ENCODE results near the gene SCUBE1. TPM values are rescaled to one million over a fixed set of nuclear protein-coding genes. Genes with fewer than 3 reads are reported as not detected.

The SCUBE1 gene
- total RNA-seq, 1 experiment from 2014 or later: 28.9 TPM

DNA sequence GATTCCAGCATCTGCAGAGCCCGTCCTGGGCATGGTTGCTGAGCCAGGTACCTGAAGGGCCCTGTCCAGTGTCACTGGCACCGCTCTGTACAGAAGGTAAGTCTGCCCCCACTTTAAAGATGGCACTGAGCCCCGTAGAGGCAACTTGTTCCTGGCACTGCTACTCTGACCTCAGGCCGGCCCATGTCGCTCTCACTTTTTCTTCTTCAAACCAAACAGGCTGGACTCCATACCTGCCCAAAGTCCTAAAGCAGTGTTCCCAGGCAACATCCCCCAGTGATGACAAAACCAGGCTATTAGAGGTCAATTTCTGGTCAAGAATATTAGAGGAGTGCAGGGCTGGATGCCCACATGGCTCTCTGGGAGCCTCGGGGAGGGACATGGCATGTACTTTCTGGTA, 109.6 kb downstream of the SCUBE1 start:
- in situ Hi-C loops (cut with HindIII; ENCODE audit: low sequenced_read_pairs): no loop called here
- DNase-seq (ENCODE audit: low spot score): no peak

DNA sequence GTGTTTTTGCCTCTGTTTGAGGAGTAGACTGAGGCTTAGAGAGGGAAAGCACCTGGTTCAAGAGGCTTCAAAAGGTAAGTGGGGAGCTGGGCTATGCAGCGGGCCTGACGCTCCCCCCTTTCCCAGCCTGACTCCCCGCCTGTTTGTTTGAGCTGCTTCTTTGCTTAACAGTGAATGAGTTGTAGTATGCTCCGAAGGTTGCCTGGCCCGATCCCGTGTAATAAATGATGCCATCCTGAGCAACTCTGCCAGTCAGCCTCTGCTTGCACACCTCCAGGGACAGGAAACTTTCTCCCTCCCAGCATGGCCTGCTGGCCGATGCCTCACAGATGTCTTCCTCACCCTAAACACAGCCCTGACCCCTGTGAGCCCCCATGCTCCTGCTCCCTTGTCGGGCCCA, 110.7 kb downstream of the SCUBE1 start:
- in situ Hi-C loops (cut with HindIII; ENCODE audit: low sequenced_read_pairs): no loop called here
- DNase-seq (ENCODE audit: low spot score): no peak

DNA sequence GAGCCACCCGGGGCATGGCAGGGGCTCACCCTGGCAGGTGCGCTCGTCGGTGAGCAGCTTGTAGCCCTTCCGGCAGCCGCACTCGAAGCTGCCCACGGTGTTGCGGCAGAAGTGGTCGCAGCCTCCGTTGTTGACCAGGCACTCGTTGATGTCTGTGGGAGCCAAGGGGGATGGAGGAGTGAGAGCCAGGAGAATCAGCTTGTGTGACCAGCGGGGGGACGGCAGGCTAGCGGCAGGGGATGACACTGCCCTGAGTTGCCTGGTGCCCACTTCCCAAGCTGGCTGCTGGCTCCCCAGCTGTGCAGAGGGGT, 111.5 kb downstream of the SCUBE1 start:
- DNase-seq (ENCODE audit: low spot score): no peak
- in situ Hi-C loops (cut with HindIII; ENCODE audit: low sequenced_read_pairs): no loop called here

DNA sequence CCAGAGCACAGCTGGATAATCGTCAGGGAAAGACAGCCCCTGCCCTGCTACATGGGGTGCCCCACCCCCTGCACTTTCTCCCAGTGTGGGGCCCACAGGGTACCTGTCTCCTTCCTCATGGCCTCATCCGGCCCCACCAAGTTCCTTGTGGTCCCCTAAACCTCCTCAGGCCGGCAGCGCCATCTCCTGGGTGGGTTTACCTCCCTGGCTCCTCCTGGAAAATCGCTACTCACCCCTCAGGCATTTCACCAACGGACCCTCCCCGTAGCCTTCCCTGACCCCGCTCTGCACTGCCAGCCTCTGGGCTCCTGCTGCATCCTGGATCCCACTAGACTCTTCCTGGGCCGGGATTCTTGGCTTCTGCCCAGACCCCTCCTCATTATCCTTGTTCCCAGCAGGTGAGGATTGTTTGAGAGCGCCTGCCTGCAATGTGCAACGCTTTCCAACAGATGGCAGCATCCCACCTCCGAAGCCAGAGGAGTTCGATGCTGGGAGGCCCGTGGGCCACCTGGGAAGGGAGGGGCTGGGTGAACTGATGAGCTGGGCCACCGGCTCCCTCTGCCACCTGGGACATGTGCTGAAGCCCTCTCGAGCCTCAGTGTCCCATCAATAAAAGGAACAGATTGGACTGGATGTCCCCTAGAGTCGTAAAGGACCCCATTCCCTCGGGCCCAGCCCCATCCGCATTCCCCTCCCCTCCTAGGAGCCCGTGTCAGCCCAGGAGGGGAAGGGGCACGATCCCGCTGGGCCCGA, 112.0 kb downstream of the SCUBE1 start:
- in situ Hi-C loops (cut with HindIII; ENCODE audit: low sequenced_read_pairs): no loop called here

DNA sequence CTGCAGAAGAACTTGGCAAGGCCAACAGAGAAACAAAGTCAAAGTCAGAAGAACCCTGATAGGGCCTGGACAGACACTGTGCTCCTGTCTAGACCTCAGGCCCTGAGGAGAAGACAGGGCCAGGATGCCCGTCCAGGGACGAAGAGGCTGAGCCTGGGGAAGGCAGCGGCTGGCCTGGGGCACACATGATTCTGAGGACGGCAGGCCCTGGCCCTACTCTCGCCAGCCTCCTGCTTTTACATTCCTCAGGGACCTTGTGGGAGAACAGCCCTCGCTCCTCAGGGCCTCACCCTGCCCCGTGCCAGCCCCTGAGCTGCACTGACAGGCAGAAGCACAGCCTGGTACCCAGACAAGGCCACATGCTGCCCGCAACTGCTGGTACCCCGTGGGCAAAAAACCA, 112.6 kb downstream of the SCUBE1 start:
- DNase-seq (ENCODE audit: low spot score): no peak
- in situ Hi-C loops (cut with HindIII; ENCODE audit: low sequenced_read_pairs): no loop called here

More for the DNA sequence above, 112.0 kb downstream of the SCUBE1 start:
- peak; percentile 70 for DNase-seq (ENCODE audit: low spot score)

DNA sequence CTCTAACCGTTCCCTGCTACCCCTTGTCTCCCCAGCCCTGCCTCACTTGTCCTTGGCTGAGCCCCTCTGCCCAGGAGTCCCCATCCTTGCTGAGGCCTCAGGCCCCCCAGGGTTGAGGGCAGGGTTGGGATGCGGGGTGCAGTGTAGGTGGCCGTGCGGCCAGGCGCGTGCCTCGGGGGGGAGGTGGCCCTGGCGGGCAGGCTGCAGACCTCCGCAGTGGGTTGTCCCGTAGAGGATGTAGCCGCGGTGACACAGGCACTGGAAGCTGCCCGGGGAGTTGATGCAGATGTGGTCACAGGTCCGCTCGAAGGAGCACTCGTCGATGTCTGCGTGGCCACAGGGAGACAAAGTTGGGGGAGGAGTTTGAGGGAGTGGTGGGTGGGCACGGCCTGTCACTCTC, 114.3 kb downstream of the SCUBE1 start:
- no peak for DNase-seq (ENCODE audit: low spot score)
- in situ Hi-C loops (cut with HindIII; ENCODE audit: low sequenced_read_pairs): no loop called here

DNA sequence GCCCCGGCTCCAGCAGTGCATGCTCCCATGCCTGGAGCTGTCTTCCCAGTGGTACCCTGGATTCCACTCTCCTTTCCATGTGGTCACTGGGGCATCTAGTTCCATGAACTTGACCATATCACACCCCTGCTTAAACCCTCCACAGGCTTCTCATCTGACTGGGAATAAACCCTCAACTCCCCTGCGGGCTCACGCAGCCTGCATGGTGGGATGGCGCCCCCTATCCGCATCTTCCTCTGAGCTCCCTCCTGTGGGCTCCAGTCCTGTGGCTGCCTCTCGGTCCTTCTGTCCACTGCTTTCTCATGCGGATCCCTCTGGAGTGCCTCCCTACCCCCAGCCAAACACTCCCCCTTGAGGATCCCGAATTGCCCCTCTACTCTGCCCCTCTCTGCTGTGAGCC, 114.8 kb downstream of the SCUBE1 start:
- DNase-seq (ENCODE audit: low spot score): no peak

DNA sequence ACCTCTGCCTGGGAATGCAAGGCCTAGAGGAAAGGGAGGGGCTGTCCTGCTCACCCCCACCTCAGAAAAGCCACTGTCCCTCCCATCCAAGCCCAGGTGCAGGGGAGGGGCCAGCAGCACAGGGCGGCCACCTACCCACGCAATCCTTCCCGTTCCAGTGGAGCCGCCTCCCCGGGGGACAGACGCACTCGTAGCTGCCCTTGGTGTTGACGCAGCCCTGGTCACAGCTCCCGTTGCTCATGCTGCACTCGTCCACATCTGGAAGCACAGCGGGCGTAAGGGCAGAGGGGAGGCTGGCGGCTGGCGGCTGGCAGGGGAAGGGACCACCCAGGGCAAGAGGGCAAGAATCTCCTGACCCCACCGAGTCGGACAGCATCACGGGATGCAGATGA, 115.9 kb downstream of the SCUBE1 start:
- in situ Hi-C loops (cut with HindIII; ENCODE audit: low sequenced_read_pairs): no loop called here
- DNase-seq (ENCODE audit: low spot score): no peak

More for the DNA sequence above, 114.8 kb downstream of the SCUBE1 start:
- in situ Hi-C loops (cut with HindIII; ENCODE audit: low sequenced_read_pairs): no loop called here

DNA sequence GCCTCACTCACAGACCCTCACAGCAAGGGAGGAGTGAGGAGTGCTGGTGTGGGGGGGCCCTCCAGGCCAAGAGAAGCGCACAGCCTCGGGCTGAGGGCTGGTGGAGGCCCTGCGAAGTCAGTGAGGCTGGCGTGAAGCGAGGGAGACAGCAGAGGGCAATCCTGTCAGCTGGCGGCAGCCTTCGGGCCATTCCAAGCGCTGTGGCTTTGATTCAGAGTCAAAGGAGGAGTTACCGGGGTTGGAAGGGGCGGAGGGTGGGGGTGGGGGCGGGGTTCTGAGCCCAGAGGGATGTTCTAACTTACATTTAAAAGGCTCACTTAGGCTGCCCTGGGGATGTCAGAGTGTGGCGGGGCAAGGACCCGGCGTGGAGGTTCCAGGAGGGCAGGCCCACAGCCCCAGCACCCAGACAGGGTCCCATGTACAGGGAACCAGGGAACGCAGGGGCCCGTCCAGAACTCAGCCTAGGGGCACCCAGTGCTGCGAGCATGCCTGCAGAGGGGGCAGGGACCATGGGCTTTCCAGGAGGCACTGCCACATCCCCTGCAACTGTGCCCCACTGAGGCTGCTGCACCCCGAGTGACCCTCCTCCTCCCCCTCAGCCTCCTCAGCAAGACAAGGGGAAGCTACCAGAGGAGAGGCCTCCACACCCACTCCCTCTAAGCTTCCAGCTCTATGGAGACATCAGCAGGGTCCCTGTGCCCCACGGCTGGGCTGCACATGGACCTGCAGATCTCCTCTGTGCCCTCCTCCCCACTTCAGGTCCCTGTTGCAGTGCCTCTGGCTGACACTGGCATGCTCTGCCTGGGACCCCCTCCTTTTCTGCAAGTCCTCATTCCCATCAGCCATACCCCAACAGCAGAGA, 116.6 kb downstream of the SCUBE1 start:
- no peak for DNase-seq (ENCODE audit: low spot score)
- in situ Hi-C loops (cut with HindIII; ENCODE audit: low sequenced_read_pairs): no loop called here

DNA sequence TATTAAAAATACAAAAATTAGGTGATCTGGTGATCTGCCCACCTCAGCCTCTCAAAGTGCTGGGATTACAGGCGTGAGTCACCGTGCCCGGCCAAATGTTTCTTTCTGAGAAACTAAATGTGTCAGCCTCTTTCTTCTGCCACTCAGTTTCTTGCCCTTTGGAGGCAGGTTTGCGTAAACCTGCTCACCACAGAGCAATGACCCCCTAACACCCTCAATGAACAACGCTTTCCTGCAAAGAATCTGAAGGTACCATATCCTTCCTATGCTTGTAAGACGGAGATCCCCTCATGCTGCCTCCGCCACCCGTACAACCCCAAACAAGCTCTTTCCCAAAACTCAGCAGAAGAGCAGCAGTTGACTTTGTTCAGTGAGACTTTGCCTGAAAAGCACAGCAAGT, 117.6 kb downstream of the SCUBE1 start:
- no peak for DNase-seq (ENCODE audit: low spot score)
- in situ Hi-C loops (cut with HindIII; ENCODE audit: low sequenced_read_pairs): no loop called here

DNA sequence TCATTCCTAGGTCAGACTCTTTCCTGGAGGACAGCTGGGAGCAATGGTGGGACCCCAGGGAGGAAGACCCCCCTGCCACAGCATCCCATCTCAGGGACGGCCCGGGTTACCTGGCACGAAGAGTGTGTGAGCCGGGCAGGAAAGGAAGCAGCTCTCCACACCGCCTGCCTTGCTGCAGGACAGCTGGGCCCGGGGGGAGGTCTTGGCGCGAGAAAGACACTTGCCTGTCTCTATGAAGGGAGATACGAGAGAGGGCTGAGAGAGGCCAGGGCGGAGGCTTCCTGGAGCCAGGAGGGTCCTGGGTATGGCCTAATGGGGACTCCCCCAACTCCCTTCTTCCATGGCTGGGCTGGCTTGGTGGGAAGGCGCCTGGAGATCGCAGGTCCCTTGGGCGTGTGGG, 120.2 kb downstream of the SCUBE1 start:
- DNase-seq (ENCODE audit: low spot score): peak; percentile 71
- in situ Hi-C loops (cut with HindIII; ENCODE audit: low sequenced_read_pairs): no loop called here

DNA sequence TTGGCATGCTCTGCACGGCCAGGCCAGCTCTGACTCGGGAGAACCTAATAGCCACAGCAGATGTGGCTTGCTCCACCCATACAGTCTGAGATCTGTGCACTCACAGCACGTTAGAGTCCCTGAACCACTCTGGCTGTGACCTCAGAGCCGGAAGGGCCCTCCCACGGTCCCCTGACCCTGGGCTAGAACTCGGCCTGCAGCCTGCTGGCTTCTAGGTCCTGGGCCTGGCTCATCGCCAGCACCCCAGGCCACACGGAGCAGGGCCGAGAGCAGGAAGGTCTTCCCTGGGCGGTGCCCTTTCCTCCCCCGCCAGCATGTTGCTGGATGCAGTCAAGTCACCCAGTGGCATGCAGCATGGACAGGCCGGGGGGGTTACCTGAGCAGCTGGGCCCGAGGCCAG, 120.9 kb downstream of the SCUBE1 start:
- in situ Hi-C loops (cut with HindIII; ENCODE audit: low sequenced_read_pairs): no loop called here
- DNase-seq (ENCODE audit: low spot score): no peak

DNA sequence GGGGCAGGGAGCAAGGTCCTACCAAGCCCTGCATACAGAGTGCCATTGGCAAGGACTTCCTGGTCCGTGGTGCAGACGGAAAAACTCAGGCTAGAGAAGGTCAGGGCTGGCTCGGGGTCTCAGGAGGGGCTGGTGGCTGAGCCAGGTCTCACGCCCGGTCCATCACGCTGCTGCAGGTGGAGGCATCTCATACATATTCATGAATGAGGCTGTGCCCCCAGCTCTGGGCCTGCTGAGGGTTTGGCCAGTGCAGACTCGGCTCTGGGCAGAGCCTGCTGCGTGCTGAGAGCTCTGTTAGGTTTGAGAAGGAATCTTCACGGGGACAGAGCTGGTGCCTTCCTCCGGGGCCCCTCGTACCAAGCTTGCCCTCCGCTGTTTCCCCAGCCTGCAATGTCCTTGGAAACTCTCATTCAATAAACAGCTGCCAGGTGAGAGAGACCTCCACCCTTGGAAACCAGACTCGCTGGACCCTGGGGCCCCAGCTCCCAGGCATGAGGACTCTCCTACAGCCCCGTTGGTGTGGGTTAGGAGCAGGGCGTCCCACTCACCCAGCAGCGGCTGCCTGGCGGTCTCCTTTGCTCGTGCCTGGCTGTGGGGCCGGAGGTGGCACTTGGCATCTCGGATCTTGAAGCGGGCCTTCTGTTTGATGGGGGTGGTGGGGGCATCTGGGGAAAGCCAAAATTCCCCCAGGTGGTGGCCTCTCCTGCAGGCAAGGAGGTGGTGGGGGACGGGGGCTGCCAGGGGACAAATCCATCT, 122.4 kb downstream of the SCUBE1 start:
- DNase-seq (ENCODE audit: low spot score): no peak
- in situ Hi-C loops (cut with HindIII; ENCODE audit: low sequenced_read_pairs): no loop called here

DNA sequence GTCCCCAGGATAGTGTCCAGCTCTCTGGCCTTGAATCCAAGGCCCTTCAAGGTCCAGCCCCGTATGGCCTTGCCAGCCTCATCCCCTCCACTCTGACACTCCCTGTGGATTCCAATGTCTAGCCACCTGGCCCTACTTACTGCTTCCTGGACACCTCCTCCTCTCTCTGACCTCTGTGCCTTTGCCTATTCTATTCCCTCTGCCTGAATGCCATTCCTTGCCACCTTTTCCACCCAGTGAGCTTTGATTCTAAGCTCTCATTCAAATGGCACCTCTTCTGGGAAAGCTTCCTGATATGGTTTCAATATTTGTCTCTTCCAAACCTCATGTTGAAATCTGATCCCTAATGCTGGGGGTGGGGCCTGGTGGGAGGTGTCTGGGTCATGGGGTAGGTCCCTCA, 124.4 kb downstream of the SCUBE1 start:
- in situ Hi-C loops (cut with HindIII; ENCODE audit: low sequenced_read_pairs): no loop called here
- no peak for DNase-seq (ENCODE audit: low spot score)

DNA sequence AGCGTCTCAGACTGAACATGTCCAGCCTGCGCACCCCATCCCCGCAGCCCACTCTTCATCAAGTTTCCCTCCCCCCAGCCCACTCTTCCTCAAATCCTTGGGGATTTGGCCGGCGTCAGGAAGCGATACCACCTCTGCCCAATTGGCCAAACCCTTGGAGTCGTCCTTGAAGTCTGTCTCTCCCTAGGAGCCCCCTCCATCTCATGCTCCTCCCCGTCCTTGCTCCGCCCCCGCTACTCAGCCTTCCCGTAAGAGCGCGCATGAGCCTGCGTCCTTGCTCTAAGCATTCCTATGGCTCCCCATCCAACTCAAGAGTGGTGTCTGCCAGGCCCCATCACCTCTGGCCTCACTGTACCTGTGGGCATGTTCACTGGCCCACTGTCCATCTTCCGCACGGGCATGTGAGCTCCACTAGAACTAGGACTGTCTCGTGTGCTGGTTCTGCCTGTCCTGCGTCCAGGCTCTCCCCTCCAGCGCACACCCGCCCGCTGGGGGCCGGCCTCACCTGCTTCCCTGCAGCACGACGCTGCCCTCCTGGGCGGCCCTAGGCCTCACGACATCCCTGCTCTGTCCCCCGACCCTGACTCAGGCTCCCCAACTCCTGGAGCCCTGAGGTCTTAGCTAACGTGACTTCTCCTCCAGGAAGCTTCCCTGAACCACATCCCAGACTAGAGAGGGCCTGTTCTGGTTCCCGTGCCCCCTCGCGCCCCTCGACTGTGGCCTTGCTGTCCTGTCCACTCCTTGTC, 125.7 kb downstream of the SCUBE1 start:
- in situ Hi-C loops (cut with HindIII; ENCODE audit: low sequenced_read_pairs): no loop called here

DNA sequence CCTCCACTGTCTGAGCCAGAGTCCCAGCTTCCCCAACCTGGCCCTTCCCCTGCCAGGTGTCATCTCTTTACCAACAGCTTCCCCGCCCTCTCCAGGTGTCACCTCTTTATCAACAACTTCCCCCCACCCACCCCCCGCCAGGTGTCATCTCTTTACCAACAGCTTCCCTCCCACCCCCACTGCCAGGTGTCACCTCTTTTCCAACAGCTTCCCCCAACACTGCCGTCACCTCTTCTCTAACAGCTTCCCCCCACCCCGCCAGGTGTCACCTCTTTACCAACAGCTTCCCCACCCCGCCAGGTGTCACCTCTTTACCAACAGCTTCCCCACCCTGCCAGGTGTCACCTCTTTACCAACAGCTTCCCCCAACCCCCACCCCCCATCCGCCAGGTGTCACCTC, 126.4 kb downstream of the SCUBE1 start:
- in situ Hi-C loops (cut with HindIII; ENCODE audit: low sequenced_read_pairs): no loop called here

More for the DNA sequence above, 125.7 kb downstream of the SCUBE1 start:
- DNase-seq (ENCODE audit: low spot score): no peak

DNA sequence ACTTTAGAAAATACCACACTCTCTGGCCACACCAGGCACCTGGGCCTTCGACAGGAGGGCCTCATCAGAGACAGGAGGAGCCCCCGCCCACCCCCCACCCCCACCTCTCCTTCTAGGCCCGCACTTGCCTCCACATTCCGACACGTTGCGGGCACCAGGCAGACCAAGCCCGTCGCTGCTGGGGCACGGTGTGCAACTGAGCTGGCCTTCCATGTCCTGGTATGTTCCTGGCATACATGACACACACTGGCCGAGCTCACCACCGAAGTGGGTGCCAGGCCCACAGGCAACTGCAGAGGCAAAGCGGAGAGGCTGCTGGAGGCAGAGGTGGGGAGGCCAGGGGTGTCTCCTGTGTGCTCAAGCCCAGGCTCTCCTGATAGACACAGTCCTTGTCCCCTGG, 129.2 kb downstream of the SCUBE1 start:
- in situ Hi-C loops (cut with HindIII; ENCODE audit: low sequenced_read_pairs): no loop called here
- no peak for DNase-seq (ENCODE audit: low spot score)

More for the DNA sequence above, 126.4 kb downstream of the SCUBE1 start:
- DNase-seq (ENCODE audit: low spot score): no peak

DNA sequence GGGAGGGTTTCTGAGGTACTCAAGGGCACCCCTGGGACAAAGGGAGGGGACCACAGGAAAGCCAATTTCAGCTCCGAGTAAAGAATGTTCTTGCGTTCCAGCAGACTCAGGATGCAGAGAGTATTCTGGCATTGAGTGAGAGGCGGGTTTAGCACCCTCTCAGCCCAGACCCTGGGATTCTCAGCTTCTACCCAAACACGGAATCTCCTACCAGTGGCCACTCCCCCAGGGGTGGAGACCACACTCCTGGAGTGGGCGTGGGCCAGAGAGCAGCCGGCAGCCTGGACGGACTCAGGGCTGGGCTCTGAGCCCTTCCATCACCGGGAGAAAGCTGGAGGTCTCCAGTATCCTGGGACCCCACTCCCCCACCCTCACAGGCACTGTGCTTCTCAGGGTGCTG, 130.1 kb downstream of the SCUBE1 start:
- DNase-seq (ENCODE audit: low spot score): no peak

DNA sequence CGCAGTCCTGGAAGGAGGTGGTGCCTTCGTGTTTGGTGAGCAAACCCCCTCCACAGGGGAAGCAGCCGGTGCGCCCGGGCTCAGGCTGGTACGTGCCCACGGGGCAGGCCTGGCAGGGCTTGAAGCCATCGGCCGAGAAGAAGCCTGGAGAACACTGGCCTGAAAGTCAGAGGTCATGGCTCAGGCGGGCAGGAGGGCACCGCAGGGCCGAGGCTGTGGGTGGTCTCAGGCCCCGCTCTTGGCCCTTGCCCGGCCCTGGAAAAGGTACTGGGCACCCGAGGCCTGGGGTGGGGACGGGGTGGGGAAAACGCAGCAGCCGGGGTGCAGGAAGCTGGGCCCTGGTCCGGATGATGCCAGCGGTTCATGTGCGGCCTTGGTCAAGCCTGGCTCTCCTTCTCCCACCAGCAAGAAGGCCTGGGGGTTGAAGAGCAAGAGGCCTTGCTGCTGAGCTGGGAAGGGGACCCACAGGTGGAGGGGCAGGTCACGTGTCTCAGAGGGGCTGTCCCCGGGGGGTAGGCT, 130.7 kb downstream of the SCUBE1 start:
- DNase-seq (ENCODE audit: low spot score): no peak
- in situ Hi-C loops (cut with HindIII; ENCODE audit: low sequenced_read_pairs): no loop called here

More for the DNA sequence above, 130.1 kb downstream of the SCUBE1 start:
- in situ Hi-C loops (cut with HindIII; ENCODE audit: low sequenced_read_pairs): no loop called here
